Measurements from ENCODE around the gene XPO5. TPM values are rescaled to one million over a fixed set of nuclear protein-coding genes. Genes with fewer than 3 reads are reported as not detected.

The XPO5 gene
- polyA plus RNA-seq, 1 donor from 2014 or later = 28.5 TPM

DNA sequence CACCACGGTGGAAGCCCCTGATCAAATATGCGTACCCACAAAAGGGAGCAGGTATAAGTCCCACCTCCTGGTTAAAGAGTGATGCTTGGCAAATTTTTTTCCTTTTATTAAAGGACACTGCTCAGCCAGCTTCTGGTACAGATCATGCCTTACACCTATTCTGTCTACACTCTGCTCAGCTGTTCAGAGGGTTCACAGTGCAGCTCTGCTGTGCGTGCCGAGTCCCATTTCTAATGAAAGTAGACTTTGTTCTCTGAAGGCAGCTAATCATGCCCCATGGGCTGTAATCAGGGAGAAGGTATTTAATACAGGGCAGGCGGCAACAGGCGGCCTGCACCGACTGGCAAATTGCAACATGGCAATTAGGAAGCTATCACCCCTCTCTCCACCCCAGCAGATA, 82.0 kb downstream of the XPO5 start:
- Histone ChIP-seq H3K27ac (ENCODE audit: low read length) (no peak overlapping the region), H2AFZ (ENCODE audit: low read depth, low read length) (no peak overlapping the region), H3K9me2 (ENCODE audit: insufficient read depth, low read length) (no peaks in the 10 kb centered on the region), H3K79me2 (replicated peaks; ENCODE audit: insufficient read depth, low read length) (no peaks in the 10 kb centered on the region), H3K27me3 (ENCODE audit: insufficient read depth, low read depth, low read length) (no peaks in the 10 kb centered on the region), H3F3A (ENCODE audit: insufficient read depth, low read length, poor library complexity, severe bottlenecking) (no peaks in the 10 kb centered on the region), H3K4me3 (ENCODE audit: low read length) (no peak overlapping the region), H3K9me3 (ENCODE audit: low read length) (no peaks in the 10 kb centered on the region), H4K20me1 (ENCODE audit: insufficient read depth) (no peaks in the 10 kb centered on the region), H3K36me3 (ENCODE audit: insufficient read depth, low read length) (no peaks in the 10 kb centered on the region), H3K4me2 (ENCODE audit: low read length) (no peak overlapping the region), H3K9ac (ENCODE audit: low read length) (no peak overlapping the region)
- TF ChIP-seq TAF1 (IDR thresholded peaks at IDR 0.05; ENCODE audit: low read depth) (no peak), SMC3 (conservative IDR thresholded peaks at IDR 0.05; ENCODE audit: poor library complexity) (no peak), MXI1 (conservative IDR thresholded peaks at IDR 0.05; ENCODE audit: poor library complexity, severe bottlenecking) (no peak), POLR2AphosphoS5 (IDR thresholded peaks at IDR 0.05) (no peak), EZH2 (IDR thresholded peaks at IDR 0.05; ENCODE audit: borderline replicate concordance, insufficient read depth, low read length, poor library complexity, severe bottlenecking) (no peak), EP300 (conservative IDR thresholded peaks at IDR 0.05; ENCODE audit: poor library complexity, severe bottlenecking) (no peak)
- TF ChIP-seq, protein P1, sequence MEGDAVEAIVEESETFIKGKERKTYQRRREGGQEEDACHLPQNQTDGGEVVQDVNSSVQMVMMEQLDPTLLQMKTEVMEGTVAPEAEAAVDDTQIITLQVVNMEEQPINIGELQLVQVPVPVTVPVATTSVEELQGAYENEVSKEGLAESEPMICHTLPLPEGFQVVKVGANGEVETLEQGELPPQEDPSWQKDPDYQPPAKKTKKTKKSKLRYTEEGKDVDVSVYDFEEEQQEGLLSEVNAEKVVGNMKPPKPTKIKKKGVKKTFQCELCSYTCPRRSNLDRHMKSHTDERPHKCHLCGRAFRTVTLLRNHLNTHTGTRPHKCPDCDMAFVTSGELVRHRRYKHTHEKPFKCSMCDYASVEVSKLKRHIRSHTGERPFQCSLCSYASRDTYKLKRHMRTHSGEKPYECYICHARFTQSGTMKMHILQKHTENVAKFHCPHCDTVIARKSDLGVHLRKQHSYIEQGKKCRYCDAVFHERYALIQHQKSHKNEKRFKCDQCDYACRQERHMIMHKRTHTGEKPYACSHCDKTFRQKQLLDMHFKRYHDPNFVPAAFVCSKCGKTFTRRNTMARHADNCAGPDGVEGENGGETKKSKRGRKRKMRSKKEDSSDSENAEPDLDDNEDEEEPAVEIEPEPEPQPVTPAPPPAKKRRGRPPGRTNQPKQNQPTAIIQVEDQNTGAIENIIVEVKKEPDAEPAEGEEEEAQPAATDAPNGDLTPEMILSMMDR (IDR thresholded peaks at IDR 0.05; ENCODE audit: poor library complexity, severe bottlenecking) = no peak
- TF ChIP-seq, protein P2, sequence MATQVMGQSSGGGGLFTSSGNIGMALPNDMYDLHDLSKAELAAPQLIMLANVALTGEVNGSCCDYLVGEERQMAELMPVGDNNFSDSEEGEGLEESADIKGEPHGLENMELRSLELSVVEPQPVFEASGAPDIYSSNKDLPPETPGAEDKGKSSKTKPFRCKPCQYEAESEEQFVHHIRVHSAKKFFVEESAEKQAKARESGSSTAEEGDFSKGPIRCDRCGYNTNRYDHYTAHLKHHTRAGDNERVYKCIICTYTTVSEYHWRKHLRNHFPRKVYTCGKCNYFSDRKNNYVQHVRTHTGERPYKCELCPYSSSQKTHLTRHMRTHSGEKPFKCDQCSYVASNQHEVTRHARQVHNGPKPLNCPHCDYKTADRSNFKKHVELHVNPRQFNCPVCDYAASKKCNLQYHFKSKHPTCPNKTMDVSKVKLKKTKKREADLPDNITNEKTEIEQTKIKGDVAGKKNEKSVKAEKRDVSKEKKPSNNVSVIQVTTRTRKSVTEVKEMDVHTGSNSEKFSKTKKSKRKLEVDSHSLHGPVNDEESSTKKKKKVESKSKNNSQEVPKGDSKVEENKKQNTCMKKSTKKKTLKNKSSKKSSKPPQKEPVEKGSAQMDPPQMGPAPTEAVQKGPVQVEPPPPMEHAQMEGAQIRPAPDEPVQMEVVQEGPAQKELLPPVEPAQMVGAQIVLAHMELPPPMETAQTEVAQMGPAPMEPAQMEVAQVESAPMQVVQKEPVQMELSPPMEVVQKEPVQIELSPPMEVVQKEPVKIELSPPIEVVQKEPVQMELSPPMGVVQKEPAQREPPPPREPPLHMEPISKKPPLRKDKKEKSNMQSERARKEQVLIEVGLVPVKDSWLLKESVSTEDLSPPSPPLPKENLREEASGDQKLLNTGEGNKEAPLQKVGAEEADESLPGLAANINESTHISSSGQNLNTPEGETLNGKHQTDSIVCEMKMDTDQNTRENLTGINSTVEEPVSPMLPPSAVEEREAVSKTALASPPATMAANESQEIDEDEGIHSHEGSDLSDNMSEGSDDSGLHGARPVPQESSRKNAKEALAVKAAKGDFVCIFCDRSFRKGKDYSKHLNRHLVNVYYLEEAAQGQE (IDR thresholded peaks at IDR 0.05; ENCODE audit: borderline replicate concordance) = no peak

DNA sequence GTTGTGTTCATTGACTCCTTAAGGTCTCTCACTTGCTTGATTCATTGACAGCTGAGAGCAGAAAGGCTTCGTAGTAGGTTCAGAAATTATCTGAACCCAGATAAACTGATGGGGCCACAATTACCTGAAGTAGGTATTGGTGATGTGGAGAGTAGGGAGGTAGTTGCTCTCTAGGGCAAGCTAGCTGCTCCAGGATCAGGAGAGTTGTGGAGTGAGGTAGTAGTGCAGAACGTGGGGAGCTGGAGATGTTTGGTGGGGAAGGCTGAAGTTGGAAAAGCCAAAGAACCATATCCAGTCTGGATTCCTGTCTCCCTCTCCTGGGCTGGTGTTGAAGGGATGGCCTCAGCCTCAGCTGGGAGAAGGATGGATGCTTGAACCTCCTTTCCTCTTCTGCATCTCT, 82.6 kb downstream of the XPO5 start:
- Histone ChIP-seq H3K4me3 (ENCODE audit: low read length) (no peak overlapping the region), H4K20me1 (ENCODE audit: insufficient read depth) (no peaks in the 10 kb centered on the region), H3K27ac (ENCODE audit: low read length) (no peak overlapping the region), H3K4me2 (ENCODE audit: low read length) (no peak overlapping the region), H3F3A (ENCODE audit: insufficient read depth, low read length, poor library complexity, severe bottlenecking) (no peaks in the 10 kb centered on the region), H3K27me3 (ENCODE audit: insufficient read depth, low read depth, low read length) (no peaks in the 10 kb centered on the region), H3K9me2 (ENCODE audit: insufficient read depth, low read length) (no peaks in the 10 kb centered on the region), H3K9me3 (ENCODE audit: low read length) (no peaks in the 10 kb centered on the region), H2AFZ (ENCODE audit: low read depth, low read length) (no peak overlapping the region), H3K36me3 (ENCODE audit: insufficient read depth, low read length) (no peaks in the 10 kb centered on the region), H3K79me2 (replicated peaks; ENCODE audit: insufficient read depth, low read length) (no peaks in the 10 kb centered on the region), H3K9ac (ENCODE audit: low read length) (no peak overlapping the region)
- no peak for TF ChIP-seq EZH2 (IDR thresholded peaks at IDR 0.05; ENCODE audit: borderline replicate concordance, insufficient read depth, low read length, poor library complexity, severe bottlenecking)
- TF ChIP-seq SMC3 (conservative IDR thresholded peaks at IDR 0.05; ENCODE audit: poor library complexity) = no peak
- TF ChIP-seq TAF1 (IDR thresholded peaks at IDR 0.05; ENCODE audit: low read depth) = no peak
- no peak for TF ChIP-seq MXI1 (conservative IDR thresholded peaks at IDR 0.05; ENCODE audit: poor library complexity, severe bottlenecking)
- TF ChIP-seq, protein P1 (IDR thresholded peaks at IDR 0.05; ENCODE audit: poor library complexity, severe bottlenecking) = no peak
- no peak for TF ChIP-seq EP300 (conservative IDR thresholded peaks at IDR 0.05; ENCODE audit: poor library complexity, severe bottlenecking)
- TF ChIP-seq POLR2AphosphoS5 (IDR thresholded peaks at IDR 0.05) = no peak
- TF ChIP-seq RAD21 (conservative IDR thresholded peaks at IDR 0.05) = no peak
- TF ChIP-seq, protein P2 (IDR thresholded peaks at IDR 0.05; ENCODE audit: borderline replicate concordance) = no peak
